Loucy (cell line): ENCODE results near the gene CTBP2.

Experiments
- H2AFZ ChIP-seq: fragments of 200-600 bp; sonication (generic); 2 replicates; pipeline ENCODE4 v1.6.0; 2016; ENCODE audit warnings: antibody characterized with exemption, mild to moderate bottlenecking, low read length, moderate library complexity
- H3F3A ChIP-seq: fragments of 200-600 bp; 2 replicates; pipeline ENCODE4 v1.6.0; 2016; ENCODE audit warnings: antibody characterized with exemption, low read depth, mild to moderate bottlenecking
- H3K27me3 ChIP-seq: fragments of 200-600 bp; sonication (generic); 2 replicates; pipeline ENCODE4 v1.6.1; 2014; ENCODE audit warnings: low read length, mild to moderate bottlenecking; ENCODE audit not compliant: insufficient read depth, poor library complexity, severe bottlenecking
- H3K36me3 ChIP-seq: fragments of 200-600 bp; sonication (generic); 2 replicates; pipeline ENCODE4 v1.6.1; 2016; ENCODE audit warnings: low read length; ENCODE audit not compliant: insufficient read depth
- H3K4me1 ChIP-seq: fragments of 200-600 bp; sonication (generic); 2 replicates; pipeline ENCODE4 v1.5.1; 2014; ENCODE audit warnings: low read length, mild to moderate bottlenecking; ENCODE audit not compliant: insufficient read depth, poor library complexity, severe bottlenecking
- H3K4me2 ChIP-seq: fragments of 200-600 bp; sonication (generic); 2 replicates; pipeline ENCODE4 v1.6.0; 2014; ENCODE audit warnings: antibody characterized with exemption, low read length, low read depth, mild to moderate bottlenecking; ENCODE audit not compliant: poor library complexity, severe bottlenecking
- H3K4me3 ChIP-seq: fragments of 200-600 bp; sonication (generic); 2 replicates; pipeline ENCODE4 v1.5.1; 2014; ENCODE audit warnings: low read length, mild to moderate bottlenecking, mixed read lengths; ENCODE audit not compliant: poor library complexity, severe bottlenecking
- H3K79me2 ChIP-seq: fragments of 200-600 bp; sonication (generic); 2 replicates; pipeline ENCODE4 v1.6.1; 2014; ENCODE audit warnings: low read length; ENCODE audit not compliant: insufficient read depth
- H3K9ac ChIP-seq: fragments of 200-600 bp; sonication (generic); 2 replicates; pipeline ENCODE4 v1.6.0; 2014; ENCODE audit warnings: mild to moderate bottlenecking, low read depth, low read length, moderate library complexity; ENCODE audit not compliant: poor library complexity, severe bottlenecking
- H3K9me2 ChIP-seq: fragments of 200-600 bp; sonication (generic); replicated peaks from 2 replicates; pipeline ENCODE4 v1.6.1; 2016; ENCODE audit warnings: low read depth, low read length, mixed read lengths
- H3K9me3 ChIP-seq: fragments of 200-600 bp; sonication (generic); 2 replicates; pipeline ENCODE4 v1.6.1; 2014; ENCODE audit warnings: mild to moderate bottlenecking, antibody characterized with exemption, low read length, low read depth; ENCODE audit not compliant: insufficient read depth
- H4K20me1 ChIP-seq: fragments of 200-600 bp; sonication (generic); 2 replicates; pipeline ENCODE4 v1.6.0; 2014; ENCODE audit warnings: antibody characterized with exemption, low read length, mild to moderate bottlenecking; ENCODE audit not compliant: insufficient read depth, poor library complexity, severe bottlenecking
- EZH2phosphoT487 ChIP-seq: fragments of 200-600 bp; IDR thresholded peaks from 2 replicates; pipeline ENCODE4 v1.6.1; 2018; ENCODE audit warnings: antibody characterized with exemption, mild to moderate bottlenecking, moderate library complexity, borderline replicate concordance
- TF ChIP-seq, protein P1 (sequence below): fragments of 200-600 bp; sonication (generic); conservative IDR thresholded peaks from 2 replicates; pipeline ENCODE4 v1.5.1; 2014; ENCODE audit warnings: mild to moderate bottlenecking, antibody characterized with exemption, low read length

Gene CTBP2

DNA sequence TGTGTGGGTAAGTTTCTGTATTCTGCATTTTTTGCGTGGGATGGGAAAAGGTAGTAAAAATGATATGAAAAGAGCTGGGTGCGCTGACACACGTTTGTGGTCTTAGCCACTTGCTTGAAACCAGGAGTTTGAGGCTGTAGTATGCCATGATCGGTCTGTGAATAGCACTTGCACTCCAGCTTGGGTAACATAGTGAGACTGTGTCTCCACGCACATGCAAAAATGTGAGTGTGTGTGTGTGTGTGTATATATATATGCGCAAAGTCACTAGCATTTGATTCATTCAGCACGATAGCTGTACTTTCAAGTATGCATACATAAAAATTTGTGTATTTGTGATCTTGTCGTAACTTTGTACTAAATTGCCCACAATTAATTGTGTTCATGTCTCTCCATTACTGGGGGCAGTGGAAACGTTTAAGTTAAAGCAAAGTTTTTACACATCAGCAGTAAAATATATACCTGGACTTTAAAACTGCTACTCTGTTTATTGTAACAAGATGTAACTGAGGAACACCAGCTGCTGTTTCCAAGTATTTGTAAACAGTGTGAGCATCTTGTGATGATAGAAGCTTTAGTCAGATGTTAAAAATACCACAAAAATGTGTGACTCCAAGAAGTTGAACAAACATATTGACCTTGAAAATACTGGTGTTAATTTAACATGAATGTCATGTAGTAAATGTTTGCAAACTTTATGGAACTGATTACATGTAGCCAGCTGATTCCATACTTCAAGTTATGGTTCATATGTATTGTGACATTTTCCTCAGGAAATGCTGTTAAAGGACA is 216.9 kb downstream of the CTBP2 start:
- Histone ChIP-seq H3F3A (no peaks in the 10 kb centered on the region), H3K9ac (no peak overlapping the region), H3K4me2 (no peak overlapping the region), H4K20me1 (peaks cover 75% of the 10 kb centered on the region), H2AFZ (no peak overlapping the region), H3K36me3 (peaks cover 21% of the 10 kb centered on the region; the same call in 1 of the 2 replicates), H3K79me2 (peaks cover 96% of the 10 kb centered on the region), H3K9me3 (no peaks in the 10 kb centered on the region), H3K9me2 (no peaks in the 10 kb centered on the region), H3K4me3 (no peak overlapping the region), H3K4me1 (peaks cover 8% of the 10 kb centered on the region), H3K27me3 (no peaks in the 10 kb centered on the region)
- TF ChIP-seq, protein P1, sequence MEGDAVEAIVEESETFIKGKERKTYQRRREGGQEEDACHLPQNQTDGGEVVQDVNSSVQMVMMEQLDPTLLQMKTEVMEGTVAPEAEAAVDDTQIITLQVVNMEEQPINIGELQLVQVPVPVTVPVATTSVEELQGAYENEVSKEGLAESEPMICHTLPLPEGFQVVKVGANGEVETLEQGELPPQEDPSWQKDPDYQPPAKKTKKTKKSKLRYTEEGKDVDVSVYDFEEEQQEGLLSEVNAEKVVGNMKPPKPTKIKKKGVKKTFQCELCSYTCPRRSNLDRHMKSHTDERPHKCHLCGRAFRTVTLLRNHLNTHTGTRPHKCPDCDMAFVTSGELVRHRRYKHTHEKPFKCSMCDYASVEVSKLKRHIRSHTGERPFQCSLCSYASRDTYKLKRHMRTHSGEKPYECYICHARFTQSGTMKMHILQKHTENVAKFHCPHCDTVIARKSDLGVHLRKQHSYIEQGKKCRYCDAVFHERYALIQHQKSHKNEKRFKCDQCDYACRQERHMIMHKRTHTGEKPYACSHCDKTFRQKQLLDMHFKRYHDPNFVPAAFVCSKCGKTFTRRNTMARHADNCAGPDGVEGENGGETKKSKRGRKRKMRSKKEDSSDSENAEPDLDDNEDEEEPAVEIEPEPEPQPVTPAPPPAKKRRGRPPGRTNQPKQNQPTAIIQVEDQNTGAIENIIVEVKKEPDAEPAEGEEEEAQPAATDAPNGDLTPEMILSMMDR: no peak
- no peak for TF ChIP-seq EZH2phosphoT487

GRCh38 chr10:124942317-124943169 is 217.8 kb downstream of the CTBP2 start:
- H3K4me3 ChIP-seq: no peak overlapping the region
- H3K9me2 ChIP-seq: no peaks in the 10 kb centered on the region
- H2AFZ ChIP-seq: no peak overlapping the region
- H3K4me2 ChIP-seq: no peak overlapping the region
- peaks cover 8% of the 10 kb centered on the region for H3K4me1 ChIP-seq
- peaks cover 16% of the 10 kb centered on the region; the same call in 1 of the 2 replicates for H3K36me3 ChIP-seq
- H3K9me3 ChIP-seq: no peaks in the 10 kb centered on the region
- H3K9ac ChIP-seq: no peak overlapping the region
- H4K20me1 ChIP-seq: peaks cover 76% of the 10 kb centered on the region
- TF ChIP-seq, protein P1: no peak
- TF ChIP-seq EZH2phosphoT487: no peak
- H3K27me3 ChIP-seq: no peaks in the 10 kb centered on the region
- H3K79me2 ChIP-seq: peaks cover 96% of the 10 kb centered on the region
- H3F3A ChIP-seq: no peaks in the 10 kb centered on the region

- peaks cover 73% of the 10 kb centered on the region for H4K20me1 ChIP-seq
- no peaks in the 10 kb centered on the region for H3F3A ChIP-seq
- no peaks in the 10 kb centered on the region for H3K27me3 ChIP-seq
- H3K4me3 ChIP-seq: no peak within 1 kb of the TSS
- peaks cover 96% of the 10 kb centered on the region for H3K79me2 ChIP-seq
- H3K4me2 ChIP-seq: no peak within 1 kb of the TSS
- H3K4me1 ChIP-seq: peaks cover 8% of the 10 kb centered on the region
- no peaks in the 10 kb centered on the region for H3K9me2 ChIP-seq
- H2AFZ ChIP-seq: no peak within 1 kb of the TSS
- H3K9ac ChIP-seq: no peak within 1 kb of the TSS
- peaks cover 16% of the 10 kb centered on the region; the same call in 1 of the 2 replicates for H3K36me3 ChIP-seq
- TF ChIP-seq, protein P1: no peak
- no peak for TF ChIP-seq EZH2phosphoT487
- no peaks in the 10 kb centered on the region for H3K9me3 ChIP-seq
These were observed 218.5 kb downstream of the CTBP2 start, which contains the start of gene ZRANB1 for GRCh38 chr10:124941823-124942222. Gene ZRANB1 (plus strand): TSS chr10:124942123. CDS start chr10:124942494, 371 bp downstream.
